ENCODE data around the gene SNIP1.

SNIP1 gene

DNA sequence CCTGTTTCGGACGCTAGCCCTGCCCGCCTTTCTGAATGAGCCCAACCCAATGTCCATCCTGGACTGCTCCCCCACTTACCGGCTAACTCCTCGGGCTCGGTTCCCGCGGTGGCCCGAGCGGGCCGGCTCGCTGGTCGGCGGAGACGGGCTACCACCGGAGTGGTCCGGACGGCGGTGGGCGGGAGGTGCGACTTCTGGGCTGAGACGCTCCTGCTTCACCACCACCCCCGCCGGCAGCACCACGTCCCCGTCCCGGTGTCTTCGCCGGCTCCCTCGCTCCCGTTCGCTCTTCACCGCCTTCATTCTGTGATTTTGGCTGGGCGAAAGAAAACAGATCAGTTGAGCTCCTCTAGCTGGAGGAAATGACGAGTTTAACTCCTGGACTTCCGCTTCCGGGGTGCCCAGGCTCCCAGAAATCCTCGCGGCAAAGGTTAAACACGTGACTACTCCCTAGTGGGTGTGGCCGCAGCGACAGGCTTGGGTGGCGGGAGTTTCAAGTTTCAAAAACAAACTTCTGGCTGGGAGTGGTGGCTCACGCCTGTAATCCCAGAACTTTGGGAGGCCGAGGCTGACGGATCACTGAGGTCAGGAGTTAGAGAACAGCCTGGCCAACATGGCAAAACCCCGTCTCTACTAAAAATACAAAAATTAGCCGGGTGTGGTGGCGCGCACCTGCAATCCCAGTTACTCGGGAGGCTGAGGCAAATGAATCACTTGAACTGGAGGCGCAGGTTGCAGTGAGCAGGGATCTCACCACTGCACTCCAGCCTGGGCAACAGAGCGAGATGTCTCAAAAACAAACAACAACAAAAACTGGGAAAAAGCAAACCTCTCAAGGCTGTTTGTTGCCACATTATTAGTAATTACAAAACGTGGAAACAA, at the start of gene SNIP1 (continued):
- TF ChIP-seq ZNF19 (tag by site-specific recombination; IDR thresholded peaks at IDR 0.05; ENCODE audit: low read depth), result no peak
- TF ChIP-seq RBAK (tag by site-specific recombination; IDR thresholded peaks at IDR 0.05), result no peak
- TF ChIP-seq, protein P1, sequence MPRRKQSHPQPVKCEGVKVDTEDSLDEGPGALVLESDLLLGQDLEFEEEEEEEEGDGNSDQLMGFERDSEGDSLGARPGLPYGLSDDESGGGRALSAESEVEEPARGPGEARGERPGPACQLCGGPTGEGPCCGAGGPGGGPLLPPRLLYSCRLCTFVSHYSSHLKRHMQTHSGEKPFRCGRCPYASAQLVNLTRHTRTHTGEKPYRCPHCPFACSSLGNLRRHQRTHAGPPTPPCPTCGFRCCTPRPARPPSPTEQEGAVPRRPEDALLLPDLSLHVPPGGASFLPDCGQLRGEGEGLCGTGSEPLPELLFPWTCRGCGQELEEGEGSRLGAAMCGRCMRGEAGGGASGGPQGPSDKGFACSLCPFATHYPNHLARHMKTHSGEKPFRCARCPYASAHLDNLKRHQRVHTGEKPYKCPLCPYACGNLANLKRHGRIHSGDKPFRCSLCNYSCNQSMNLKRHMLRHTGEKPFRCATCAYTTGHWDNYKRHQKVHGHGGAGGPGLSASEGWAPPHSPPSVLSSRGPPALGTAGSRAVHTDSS (tag by site-specific recombination; IDR thresholded peaks at IDR 0.05), result no peak
- no peak; the same call in 1 of the 2 replicates for TF ChIP-seq ZNF394 (tag by site-specific recombination; IDR thresholded peaks at IDR 0.05; ENCODE audit: borderline replicate concordance)
- TF ChIP-seq ZBTB21 (tag by site-specific recombination; IDR thresholded peaks at IDR 0.05), result peak; percentile 64
- no peak for TF ChIP-seq ZNF654 (tag by site-specific recombination; IDR thresholded peaks at IDR 0.05; ENCODE audit: low read depth)
- TF ChIP-seq ZNF366 (tag by site-specific recombination; conservative IDR thresholded peaks at IDR 0.05), result no peak
- no peak for TF ChIP-seq ZNF433 (tag by site-specific recombination; IDR thresholded peaks at IDR 0.05; ENCODE audit: low read depth)
- no peak for TF ChIP-seq ZNF626 (tag by site-specific recombination; IDR thresholded peaks at IDR 0.05)
- TF ChIP-seq, protein P2, sequence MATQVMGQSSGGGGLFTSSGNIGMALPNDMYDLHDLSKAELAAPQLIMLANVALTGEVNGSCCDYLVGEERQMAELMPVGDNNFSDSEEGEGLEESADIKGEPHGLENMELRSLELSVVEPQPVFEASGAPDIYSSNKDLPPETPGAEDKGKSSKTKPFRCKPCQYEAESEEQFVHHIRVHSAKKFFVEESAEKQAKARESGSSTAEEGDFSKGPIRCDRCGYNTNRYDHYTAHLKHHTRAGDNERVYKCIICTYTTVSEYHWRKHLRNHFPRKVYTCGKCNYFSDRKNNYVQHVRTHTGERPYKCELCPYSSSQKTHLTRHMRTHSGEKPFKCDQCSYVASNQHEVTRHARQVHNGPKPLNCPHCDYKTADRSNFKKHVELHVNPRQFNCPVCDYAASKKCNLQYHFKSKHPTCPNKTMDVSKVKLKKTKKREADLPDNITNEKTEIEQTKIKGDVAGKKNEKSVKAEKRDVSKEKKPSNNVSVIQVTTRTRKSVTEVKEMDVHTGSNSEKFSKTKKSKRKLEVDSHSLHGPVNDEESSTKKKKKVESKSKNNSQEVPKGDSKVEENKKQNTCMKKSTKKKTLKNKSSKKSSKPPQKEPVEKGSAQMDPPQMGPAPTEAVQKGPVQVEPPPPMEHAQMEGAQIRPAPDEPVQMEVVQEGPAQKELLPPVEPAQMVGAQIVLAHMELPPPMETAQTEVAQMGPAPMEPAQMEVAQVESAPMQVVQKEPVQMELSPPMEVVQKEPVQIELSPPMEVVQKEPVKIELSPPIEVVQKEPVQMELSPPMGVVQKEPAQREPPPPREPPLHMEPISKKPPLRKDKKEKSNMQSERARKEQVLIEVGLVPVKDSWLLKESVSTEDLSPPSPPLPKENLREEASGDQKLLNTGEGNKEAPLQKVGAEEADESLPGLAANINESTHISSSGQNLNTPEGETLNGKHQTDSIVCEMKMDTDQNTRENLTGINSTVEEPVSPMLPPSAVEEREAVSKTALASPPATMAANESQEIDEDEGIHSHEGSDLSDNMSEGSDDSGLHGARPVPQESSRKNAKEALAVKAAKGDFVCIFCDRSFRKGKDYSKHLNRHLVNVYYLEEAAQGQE (tag by site-specific recombination; IDR thresholded peaks at IDR 0.05), result no peak
- no peak for TF ChIP-seq ZNF155 (tag by site-specific recombination; IDR thresholded peaks at IDR 0.05)
- TF ChIP-seq SP3 (tag by site-specific recombination; IDR thresholded peaks at IDR 0.05), result peak; percentile 82
- TF ChIP-seq ZNF146 (tag by site-specific recombination; IDR thresholded peaks at IDR 0.05), result no peak
- TF ChIP-seq ZNF530 (tag by site-specific recombination; IDR thresholded peaks at IDR 0.05; ENCODE audit: low read depth), result no peak
- peak; percentile 94 for TF ChIP-seq KLF1 (tag by site-specific recombination; IDR thresholded peaks at IDR 0.05)
- TF ChIP-seq ZNF624 (tag by site-specific recombination; IDR thresholded peaks at IDR 0.05), result no peak
- TF ChIP-seq ZNF335 (tag by site-specific recombination; conservative IDR thresholded peaks at IDR 0.05), result peak; percentile 77
- TF ChIP-seq ZNF311 (tag by site-specific recombination; IDR thresholded peaks at IDR 0.05; ENCODE audit: borderline replicate concordance), result no peak
- no peak for TF ChIP-seq EGR2 (tag by site-specific recombination; IDR thresholded peaks at IDR 0.05; ENCODE audit: low read depth)
- TF ChIP-seq ZSCAN30 (tag by site-specific recombination; IDR thresholded peaks at IDR 0.05), result no peak
- peak; percentile 98 for TF ChIP-seq KLF9 (tag by site-specific recombination; IDR thresholded peaks at IDR 0.05; ENCODE audit: low read depth)
- no peak for TF ChIP-seq ZFP41 (tag by site-specific recombination; IDR thresholded peaks at IDR 0.05; ENCODE audit: borderline replicate concordance)
- no peak for TF ChIP-seq ZNF10 (tag by site-specific recombination; IDR thresholded peaks at IDR 0.05)
- TF ChIP-seq, protein P3, sequence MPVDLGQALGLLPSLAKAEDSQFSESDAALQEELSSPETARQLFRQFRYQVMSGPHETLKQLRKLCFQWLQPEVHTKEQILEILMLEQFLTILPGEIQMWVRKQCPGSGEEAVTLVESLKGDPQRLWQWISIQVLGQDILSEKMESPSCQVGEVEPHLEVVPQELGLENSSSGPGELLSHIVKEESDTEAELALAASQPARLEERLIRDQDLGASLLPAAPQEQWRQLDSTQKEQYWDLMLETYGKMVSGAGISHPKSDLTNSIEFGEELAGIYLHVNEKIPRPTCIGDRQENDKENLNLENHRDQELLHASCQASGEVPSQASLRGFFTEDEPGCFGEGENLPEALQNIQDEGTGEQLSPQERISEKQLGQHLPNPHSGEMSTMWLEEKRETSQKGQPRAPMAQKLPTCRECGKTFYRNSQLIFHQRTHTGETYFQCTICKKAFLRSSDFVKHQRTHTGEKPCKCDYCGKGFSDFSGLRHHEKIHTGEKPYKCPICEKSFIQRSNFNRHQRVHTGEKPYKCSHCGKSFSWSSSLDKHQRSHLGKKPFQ (tag by site-specific recombination; IDR thresholded peaks at IDR 0.05), result no peak
- no peak for TF ChIP-seq ZNF555 (tag by site-specific recombination; conservative IDR thresholded peaks at IDR 0.05)
- no peak for TF ChIP-seq ZNF426 (tag by site-specific recombination; IDR thresholded peaks at IDR 0.05)
- TF ChIP-seq ZNF138 (tag by site-specific recombination; IDR thresholded peaks at IDR 0.05; ENCODE audit: borderline replicate concordance), result no peak
- TF ChIP-seq, protein P4, sequence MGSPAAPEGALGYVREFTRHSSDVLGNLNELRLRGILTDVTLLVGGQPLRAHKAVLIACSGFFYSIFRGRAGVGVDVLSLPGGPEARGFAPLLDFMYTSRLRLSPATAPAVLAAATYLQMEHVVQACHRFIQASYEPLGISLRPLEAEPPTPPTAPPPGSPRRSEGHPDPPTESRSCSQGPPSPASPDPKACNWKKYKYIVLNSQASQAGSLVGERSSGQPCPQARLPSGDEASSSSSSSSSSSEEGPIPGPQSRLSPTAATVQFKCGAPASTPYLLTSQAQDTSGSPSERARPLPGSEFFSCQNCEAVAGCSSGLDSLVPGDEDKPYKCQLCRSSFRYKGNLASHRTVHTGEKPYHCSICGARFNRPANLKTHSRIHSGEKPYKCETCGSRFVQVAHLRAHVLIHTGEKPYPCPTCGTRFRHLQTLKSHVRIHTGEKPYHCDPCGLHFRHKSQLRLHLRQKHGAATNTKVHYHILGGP (tag by site-specific recombination; IDR thresholded peaks at IDR 0.05), result no peak
- peak; percentile 88 for TF ChIP-seq ZNF324 (tag by site-specific recombination; IDR thresholded peaks at IDR 0.05)
- TF ChIP-seq ZNF621 (tag by site-specific recombination; IDR thresholded peaks at IDR 0.05), result no peak
- TF ChIP-seq, protein P5, sequence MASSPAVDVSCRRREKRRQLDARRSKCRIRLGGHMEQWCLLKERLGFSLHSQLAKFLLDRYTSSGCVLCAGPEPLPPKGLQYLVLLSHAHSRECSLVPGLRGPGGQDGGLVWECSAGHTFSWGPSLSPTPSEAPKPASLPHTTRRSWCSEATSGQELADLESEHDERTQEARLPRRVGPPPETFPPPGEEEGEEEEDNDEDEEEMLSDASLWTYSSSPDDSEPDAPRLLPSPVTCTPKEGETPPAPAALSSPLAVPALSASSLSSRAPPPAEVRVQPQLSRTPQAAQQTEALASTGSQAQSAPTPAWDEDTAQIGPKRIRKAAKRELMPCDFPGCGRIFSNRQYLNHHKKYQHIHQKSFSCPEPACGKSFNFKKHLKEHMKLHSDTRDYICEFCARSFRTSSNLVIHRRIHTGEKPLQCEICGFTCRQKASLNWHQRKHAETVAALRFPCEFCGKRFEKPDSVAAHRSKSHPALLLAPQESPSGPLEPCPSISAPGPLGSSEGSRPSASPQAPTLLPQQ (tag by site-specific recombination; IDR thresholded peaks at IDR 0.05), result peak; percentile 60; the same call in 1 of the 2 replicates

All from HEK293 (cell line).